Common myeloid progenitor, CD34-positive (primary cell): ENCODE data around the gene GTF2A2.

Source experiments
- CTCF ChIA-PET: fragments of 350-600 bp; sonication (Branson Sonifier 250); formaldehyde crosslinking; loops from one replicate; lab custom pipeline; 2021; ENCODE audit warnings: antibody characterized with exemption; lab: Charles Lee
- POLR2A ChIA-PET: fragments of 350-600 bp; sonication (Branson Sonifier 250); formaldehyde crosslinking; loops from one replicate; lab custom pipeline; 2021; ENCODE audit warnings: antibody characterized with exemption; lab: Charles Lee
- DNase-seq, 3 donors: peaks; one replicate each; pipeline versions ENCODE4 v3.0.0 to v3.0.0-alpha.2; 2013
- H3K27ac ChIP-seq, 2 experiments: 1 replicate in 1 of 2; 2 replicates in 1 of 2; pipeline ENCODE4 v1.7.0; 2013; ENCODE audit warnings: inconsistent platforms in 2 of 2, low read length in 2 of 2, mild to moderate bottlenecking in 2 of 2, low read depth in 1 of 2, moderate library complexity in 1 of 2; ENCODE audit not compliant: severe bottlenecking in 2 of 2, insufficient read depth in 1 of 2, poor library complexity in 1 of 2
- H3K27me3 ChIP-seq, 5 experiments: replicated peaks in 2 of 5; 1 replicate in 3 of 5; 2 replicates in 2 of 5; pipeline versions ENCODE4 v1.6.1 to v1.7.0; 2013; ENCODE audit warnings: low read length in 4 of 5, mild to moderate bottlenecking in 2 of 5, moderate library complexity in 2 of 5, inconsistent platforms in 1 of 5; ENCODE audit not compliant: insufficient read depth in 5 of 5, control insufficient read depth in 4 of 5
- H3K36me3 ChIP-seq, 4 experiments: 1 replicate in 2 of 4; 2 replicates in 2 of 4; pipeline versions ENCODE4 v1.6.1 to v1.7.0; 2013; ENCODE audit warnings: low read length in 3 of 4, control low read depth in 1 of 4, mild to moderate bottlenecking in 1 of 4; ENCODE audit not compliant: control insufficient read depth in 4 of 4, insufficient read depth in 4 of 4
- H3K4me1 ChIP-seq, 4 experiments: 1 replicate in 3 of 4; 2 replicates in 1 of 4; pipeline versions ENCODE4 v1.6.1 to v1.7.1; 2013; ENCODE audit warnings: low read length in 3 of 4, mild to moderate bottlenecking in 3 of 4, control low read depth in 1 of 4, inconsistent platforms in 1 of 4, moderate library complexity in 1 of 4; ENCODE audit not compliant: control insufficient read depth in 4 of 4, insufficient read depth in 4 of 4; ENCODE audit errors: control extremely low read depth in 1 of 4
- H3K4me3 ChIP-seq, 7 experiments: 1 replicate in 4 of 7; 2 replicates in 3 of 7; pipeline versions ENCODE4 v1.5.1 to v1.7.0; 2013; ENCODE audit warnings: mild to moderate bottlenecking in 7 of 7, low read length in 6 of 7, moderate library complexity in 6 of 7, inconsistent platforms in 2 of 7, low read depth in 2 of 7, control low read depth in 1 of 7; ENCODE audit not compliant: insufficient read depth in 4 of 7, control insufficient read depth in 1 of 7; ENCODE audit errors: extremely low read depth in 1 of 7
- H3K9me3 ChIP-seq, 5 experiments: 1 replicate in 4 of 5; 2 replicates in 1 of 5; pipeline versions ENCODE4 v1.6.1 to v1.7.1; 2013; ENCODE audit warnings: low read length in 4 of 5, mild to moderate bottlenecking in 2 of 5, inconsistent platforms in 1 of 5, low read depth in 1 of 5, moderate library complexity in 1 of 5; ENCODE audit not compliant: control insufficient read depth in 4 of 5, insufficient read depth in 2 of 5; ENCODE audit errors: control extremely low read depth in 1 of 5
- WGBS: methylation state at CpG from one replicate; pipeline ENCODE4 v1.1.5; 2013; ENCODE audit not compliant: insufficient coverage; 5-methylcytosine and 5-hydroxymethylcytosine counted together

GTF2A2 gene

DNA sequence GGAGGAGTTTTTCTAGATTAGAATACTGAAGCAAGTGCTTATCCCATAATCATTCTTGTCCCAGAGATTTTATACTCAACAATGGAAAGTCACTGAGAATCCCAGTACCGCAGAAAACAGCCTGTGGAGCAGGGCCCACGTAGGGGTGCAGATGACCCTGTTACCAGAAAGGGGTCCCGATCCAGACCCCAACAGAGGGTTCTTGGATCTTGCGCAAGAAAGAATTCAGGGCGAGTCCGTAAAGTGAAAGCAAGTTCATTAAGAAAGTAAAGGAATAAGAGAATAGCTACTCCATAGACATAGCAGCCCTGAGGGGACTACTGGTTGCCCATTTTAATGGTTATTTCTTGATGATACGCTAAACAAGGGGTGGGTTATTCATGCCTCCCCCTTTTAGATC lies 43.2 kb downstream of the GTF2A2 start:
- 100% methylated on average over 6 of the region's 7 CpGs for WGBS
- H3K4me3 ChIP-seq, result no peak overlapping the region
- no peak for DNase-seq
- peaks cover 0 to 5% (median 0%) of the 10 kb centered on the region in 4 experiments for H3K4me1 ChIP-seq
- H3K9me3 ChIP-seq, result no peaks in the 10 kb centered on the region
- no peak overlapping the region for H3K27ac ChIP-seq
- no peaks in the 10 kb centered on the region for H3K36me3 ChIP-seq
- CTCF ChIA-PET, result interaction anchor here (0.6 kb wide), 1 partner anchor 1349 kb away, joined by 4 read pairs; no protein-coding TSS in a partner anchor
- POLR2A ChIA-PET, result no interaction called here
- peaks cover 0 to 42% (median 17%) of the 10 kb centered on the region in 5 experiments for H3K27me3 ChIP-seq

DNA sequence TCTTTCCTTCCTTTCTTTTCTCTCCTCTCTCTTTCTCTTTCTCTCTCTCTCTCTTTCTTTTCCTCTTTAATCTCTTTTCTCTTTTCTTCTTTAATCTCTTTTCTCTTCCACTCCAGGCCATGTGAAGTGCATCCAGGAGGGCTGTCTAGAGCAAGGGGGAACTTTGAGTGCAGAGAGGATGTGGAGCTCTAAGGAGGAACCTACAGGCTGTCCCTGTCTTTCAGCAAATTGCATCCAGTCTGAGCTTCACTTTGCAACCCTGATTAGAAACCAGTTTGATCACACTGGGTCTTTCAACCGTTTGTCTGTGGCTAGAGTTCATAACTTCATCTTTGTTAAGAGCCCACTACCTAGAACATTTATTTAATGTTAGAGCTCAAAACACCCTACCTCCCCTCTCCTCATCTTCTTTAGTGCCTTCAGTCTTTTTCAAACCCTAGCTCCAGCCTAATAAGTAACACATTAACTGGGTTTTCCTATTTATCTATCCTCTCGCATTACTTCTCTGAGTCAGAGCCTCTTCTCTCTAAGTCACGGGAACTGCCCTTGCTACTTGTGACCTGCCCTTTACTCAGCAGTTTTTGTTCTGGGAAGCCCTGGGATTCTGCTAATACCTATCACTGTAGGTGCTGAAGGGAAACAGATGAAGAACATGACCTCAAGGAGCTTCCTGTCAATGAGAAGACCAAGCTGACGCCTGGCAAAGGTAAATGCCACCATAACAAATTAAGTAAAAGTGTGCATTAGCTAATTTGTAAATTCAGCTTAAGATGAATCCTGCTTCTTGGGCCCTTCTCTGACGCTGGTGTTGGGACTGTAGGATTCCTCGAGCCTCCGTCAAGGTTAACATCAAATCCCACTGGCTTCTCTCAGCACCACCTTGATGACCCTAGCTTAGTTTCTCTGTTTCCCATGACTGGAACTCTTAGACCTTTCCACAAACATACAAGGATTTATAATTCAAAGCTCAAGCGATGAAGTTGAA lies 45.7 kb downstream of the GTF2A2 start, which contains the start of gene GCNT3:
Gene GCNT3, plus strand, starts transcription at position 508 of the 985 bp plus-strand sequence. CDS start 6,456 bp downstream, outside the sequence.
- no peak within 1 kb of the TSS for H3K4me3 ChIP-seq
- WGBS, result 79% methylated on average over 8 of the region's 8 CpGs
- peaks cover 0 to 41% (median 18%) of the 10 kb centered on the region in 5 experiments for H3K27me3 ChIP-seq
- H3K9me3 ChIP-seq, result no peaks in the 10 kb centered on the region
- ChIA-PET POLR2A (no interaction called here), CTCF (interaction anchor here (1.0 to 2.3 kb wide), 5 partner anchors 8 to 82 kb away, joined by 3 to 7 read pairs (median 3); no protein-coding TSS in a partner anchor)
- H3K4me1 ChIP-seq, result peaks cover 0 to 5% (median 0%) of the 10 kb centered on the region in 4 experiments
- peak in 2 of 3 donors; percentile 37 for DNase-seq
- no peak within 1 kb of the TSS for H3K27ac ChIP-seq
- H3K36me3 ChIP-seq, result no peaks in the 10 kb centered on the region

DNA sequence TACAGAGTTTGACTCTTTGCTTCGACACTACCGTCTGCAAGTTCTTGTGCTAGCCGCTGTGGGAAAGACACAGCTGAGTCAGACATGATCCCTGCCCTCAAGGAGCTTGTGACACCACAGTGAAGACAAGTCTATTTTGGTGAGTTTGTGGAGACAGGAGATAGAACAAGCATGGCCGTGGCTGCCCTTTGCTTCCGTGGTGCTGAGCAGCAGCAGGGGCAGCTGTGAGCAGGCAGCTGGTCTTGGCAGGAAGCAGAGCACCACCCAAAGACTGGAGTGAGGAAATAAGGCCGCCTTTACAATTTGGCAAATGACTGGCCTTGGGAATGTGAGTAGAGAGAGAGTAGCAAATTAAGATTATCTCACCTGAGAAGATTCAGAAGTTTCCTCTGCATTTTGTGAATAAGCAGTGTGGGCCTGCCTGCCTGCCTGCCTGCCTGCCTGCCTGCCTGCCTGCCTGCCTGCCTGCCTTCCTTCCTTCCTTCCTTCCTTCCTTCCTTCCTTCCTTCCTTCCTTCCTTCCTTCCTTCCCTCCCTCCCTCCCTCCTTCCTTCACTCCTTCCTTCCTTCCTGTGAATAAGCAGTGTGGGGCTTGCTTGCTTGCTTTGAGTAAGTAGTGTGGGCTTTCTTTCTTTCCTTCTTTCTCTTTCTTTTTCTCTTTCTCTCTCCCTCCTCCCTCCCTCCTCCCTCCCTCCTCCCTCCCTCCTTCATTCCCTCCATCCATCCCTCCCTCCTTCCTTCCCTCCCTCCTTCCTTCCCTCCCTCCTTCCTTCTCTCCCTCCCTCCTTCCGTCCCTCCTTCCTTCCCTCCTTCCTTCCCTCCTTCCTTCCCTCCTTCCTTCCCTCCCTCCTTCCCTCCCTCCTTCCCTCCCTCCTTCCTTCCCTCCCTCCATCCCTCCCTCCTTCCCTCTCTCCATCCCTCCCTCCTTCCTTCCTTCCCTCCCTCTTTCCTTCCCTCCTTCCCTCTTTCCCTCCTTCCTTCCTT lies 47.3 kb downstream of the GTF2A2 start:
- CTCF ChIA-PET, result no interaction called here
- WGBS, result 86% methylated on average over 7 of the region's 7 CpGs
- POLR2A ChIA-PET, result no interaction called here
- Histone ChIP-seq H3K27ac (no peak overlapping the region), H3K4me1 (peaks cover 0 to 3% (median 0%) of the 10 kb centered on the region in 4 experiments), H3K36me3 (no peaks in the 10 kb centered on the region), H3K9me3 (peaks cover 0 to 3% (median 0%) of the 10 kb centered on the region in 5 experiments), H3K4me3 (no peak overlapping the region), H3K27me3 (peaks cover 0 to 36% (median 12%) of the 10 kb centered on the region in 5 experiments)
- peak in 1 of 3 donors; percentile 11 for DNase-seq

DNA sequence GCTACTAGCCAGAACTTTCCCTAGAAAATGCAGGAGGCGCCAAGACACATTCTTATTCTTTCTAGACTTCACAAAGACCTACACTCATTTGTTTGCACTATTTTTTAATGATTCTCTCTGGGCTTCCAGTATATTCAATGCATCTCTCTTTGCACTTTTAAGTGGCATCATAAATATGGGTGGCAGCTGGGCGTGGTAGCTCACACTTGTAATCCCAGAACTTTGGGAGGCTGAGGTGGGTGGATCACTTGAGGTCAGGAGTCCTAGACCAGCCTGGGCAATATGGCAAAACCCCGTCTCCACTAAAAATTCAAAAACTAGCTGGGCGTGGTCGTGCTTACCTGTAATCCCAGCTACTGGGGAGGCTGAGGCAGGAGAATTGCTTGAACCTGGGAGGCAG lies 51.3 kb downstream of the GTF2A2 start:
- Histone ChIP-seq H3K9me3 (peaks cover 0 to 37% (median 14%) of the 10 kb centered on the region in 5 experiments), H3K4me1 (no peaks in the 10 kb centered on the region), H3K36me3 (no peaks in the 10 kb centered on the region), H3K27ac (no peak overlapping the region), H3K27me3 (peaks cover 0 to 40% (median 12%) of the 10 kb centered on the region in 5 experiments), H3K4me3 (no peak overlapping the region)
- ChIA-PET CTCF (interaction anchor here (1.4 kb wide), 1 partner anchor 25 kb away, joined by 3 read pairs; no protein-coding TSS in a partner anchor), POLR2A (no interaction called here)
- DNase-seq, result no peak
- WGBS, result 100% methylated on average over 4 of the region's 5 CpGs

DNA sequence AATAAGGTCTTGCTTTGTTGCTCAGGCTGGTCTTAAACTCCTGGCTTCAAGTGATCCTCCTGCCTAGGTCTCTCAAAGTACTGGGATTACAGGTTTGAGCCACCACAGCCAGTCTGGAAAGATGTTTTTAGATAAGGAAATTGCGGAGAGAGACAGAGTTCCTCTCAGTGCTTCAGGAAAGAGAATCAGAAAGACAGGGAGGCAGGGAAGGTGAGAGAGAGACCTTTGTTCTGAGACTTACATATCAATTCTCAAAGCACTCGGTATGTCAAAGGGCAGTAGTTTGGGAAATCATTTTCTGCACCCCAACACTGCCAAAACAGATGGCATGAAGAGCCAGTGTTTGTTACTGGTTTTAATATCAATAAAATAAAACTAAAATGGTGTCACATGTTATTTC lies 58.9 kb downstream of the GTF2A2 start:
- no peak overlapping the region for H3K27ac ChIP-seq
- H3K4me1 ChIP-seq, result no peaks in the 10 kb centered on the region
- 91% methylated on average over 1 of the region's 2 CpGs for WGBS
- DNase-seq, result no peak
- peaks cover 0 to 27% (median 7%) of the 10 kb centered on the region in 5 experiments for H3K9me3 ChIP-seq
- ChIA-PET POLR2A (no interaction called here), CTCF (interaction anchor here (1.1 kb wide), 1 partner anchor 13 kb away, joined by 3 read pairs; the partner anchor contains the start of gene GCNT3)
- peaks cover 0 to 68% (median 28%) of the 10 kb centered on the region in 5 experiments for H3K27me3 ChIP-seq
- H3K36me3 ChIP-seq, result no peaks in the 10 kb centered on the region
- H3K4me3 ChIP-seq, result no peak overlapping the region

DNA sequence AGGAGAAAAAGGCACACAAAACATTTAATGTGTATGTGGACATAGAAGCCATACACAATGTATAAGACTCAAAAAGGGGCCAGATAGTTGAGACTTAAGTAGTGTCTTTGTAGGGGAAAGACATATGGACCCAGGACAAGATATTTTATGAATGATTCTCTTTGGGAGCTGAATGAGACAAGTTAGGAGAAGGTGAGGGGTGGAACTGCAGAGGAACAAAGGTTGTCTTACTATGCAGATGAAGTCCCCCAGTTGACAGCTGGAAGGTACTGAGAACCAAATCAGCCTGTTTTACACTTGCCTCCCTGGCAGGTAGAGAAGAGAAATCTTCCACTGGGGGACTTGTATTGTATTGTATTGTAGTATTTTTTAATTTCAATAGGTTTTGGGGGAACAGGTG lies 60.7 kb downstream of the GTF2A2 start:
- peaks cover 3 to 77% (median 33%) of the 10 kb centered on the region in 5 experiments for H3K27me3 ChIP-seq
- DNase-seq, result no peak
- no peaks in the 10 kb centered on the region for H3K36me3 ChIP-seq
- H3K9me3 ChIP-seq, result peaks cover 0 to 14% (median 3%) of the 10 kb centered on the region in 5 experiments
- POLR2A ChIA-PET, result no interaction called here
- H3K4me1 ChIP-seq, result peaks cover 0 to 2% (median under 1%) of the 10 kb centered on the region in 4 experiments
- CTCF ChIA-PET, result no interaction called here
- no peak overlapping the region for H3K4me3 ChIP-seq
- H3K27ac ChIP-seq, result no peak overlapping the region
